Prostate gland (tissue), 2 donors: ENCODE measurements around the gene DIS3L2. TPM values are rescaled to one million over a fixed set of nuclear protein-coding genes. Genes with fewer than 3 reads are reported as not detected.

ENCODE experiments used
- DNase-seq: peaks from one replicate; pipeline ENCODE4 v3.0.0-alpha.2; 2019; ENCODE audit warnings: low spot score
- H3K27ac ChIP-seq, 2 donors: fragments of 200-600 bp; sonication (generic); 2 replicates each; pipeline ENCODE4 v1.5.1; 2017 to 2019
- H3K27me3 ChIP-seq: fragments of 200-600 bp; sonication (generic); replicated peaks from 2 replicates; pipeline ENCODE4 v1.5.1; 2019; ENCODE audit not compliant: insufficient read depth
- H3K36me3 ChIP-seq, 2 donors: fragments of 200-600 bp; sonication (generic); 1 replicate in 1 of 2; 2 replicates in 1 of 2; pipeline versions ENCODE4 v1.5.1 to v1.8.1; 2017 to 2019
- H3K4me1 ChIP-seq: fragments of 200-600 bp; sonication (generic); replicated peaks from 2 replicates; pipeline ENCODE4 v1.5.1; 2019
- H3K4me3 ChIP-seq, 2 donors: fragments of 200-600 bp; sonication (generic); 2 replicates each; pipeline ENCODE4 v1.5.1; 2017 to 2019
- H3K9me3 ChIP-seq: fragments of 200-600 bp; sonication (generic); 2 replicates; pipeline ENCODE4 v1.5.1; 2017
- CTCF ChIP-seq, 4 experiments: fragments of 200-600 bp in 2 of 4; fragments of 450-650 bp in 2 of 4; sonication (generic) in 2 of 4; IDR thresholded peaks; 1 replicate in 3 of 4; 2 replicates in 1 of 4; pipeline ENCODE4 v1.5.1; 2016 to 2019; ENCODE audit warnings: antibody characterized with exemption in 4 of 4, mild to moderate bottlenecking in 2 of 4, moderate library complexity in 2 of 4
- POLR2A ChIP-seq: fragments of 450-650 bp; IDR thresholded peaks from one replicate; pipeline ENCODE4 v1.6.1; 2016; ENCODE audit warnings: antibody characterized with exemption, mild to moderate bottlenecking
- POLR2AphosphoS5 ChIP-seq: sonication (generic); formaldehyde crosslinking; IDR thresholded peaks from one replicate; pipeline ENCODE4 v1.6.1; 2017; ENCODE audit warnings: antibody characterized with exemption
- WGBS: methylation state at CpG from one replicate; pipeline ENCODE4 v1.1.5; 2018; 5-methylcytosine and 5-hydroxymethylcytosine counted together
- intact Hi-C: fragments of 100-400 bp; cut with DNase I; formaldehyde crosslinking; loops from one replicate; pipeline ENCODE4 v1.14.2; 2022
- total RNA-seq, 2 donors: library from RNA; depleted of rRNA; stranded (reverse); fragments of >200 nt; gene quantifications; one replicate each; pipeline ENCODE4 v1.1.0, GENCODE V29; 2016

Gene DIS3L2
- total RNA-seq, 2 donors from 2014 or later = 30.1 to 71.3 TPM

DNA sequence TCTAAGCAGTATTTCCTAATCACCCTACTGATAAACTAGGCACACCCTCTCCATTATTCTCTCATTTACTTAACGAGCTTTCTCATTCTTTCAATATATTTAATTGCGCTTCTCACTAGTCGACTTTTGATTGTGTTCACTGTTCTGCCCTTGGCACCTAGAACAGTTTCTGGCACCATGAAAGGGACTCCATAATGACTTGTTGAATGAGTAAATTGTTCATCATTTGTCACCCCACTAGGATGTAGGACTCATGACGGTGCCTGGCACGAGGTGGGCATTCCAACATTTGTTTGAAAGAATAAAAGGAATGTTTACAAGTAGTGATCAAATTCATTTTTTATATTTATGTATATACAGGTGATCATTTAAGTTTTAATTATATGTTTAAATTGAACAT, 123.7 kb downstream of the DIS3L2 start:
- Histone ChIP-seq H3K36me3 (no peaks in the 10 kb centered on the region), H3K27ac (no peak overlapping the region), H3K9me3 (no peaks in the 10 kb centered on the region), H3K27me3 (no peaks in the 10 kb centered on the region), H3K4me1 (no peaks in the 10 kb centered on the region), H3K4me3 (no peak overlapping the region)
- no peak for TF ChIP-seq CTCF (IDR thresholded peaks at IDR 0.05)
- no peak for TF ChIP-seq POLR2A
- 47% methylated on average over 5 of the region's 5 CpGs for WGBS
- DNase-seq = no peak
- intact Hi-C loops = no loop called here

GRCh38 chr2:232085826-232086425, 124.4 kb downstream of the DIS3L2 start:
- 95% methylated on average over 16 of the region's 16 CpGs for WGBS
- no peaks in the 10 kb centered on the region for H3K9me3 ChIP-seq
- H3K36me3 ChIP-seq = no peaks in the 10 kb centered on the region
- intact Hi-C loops = no loop called here
- H3K27ac ChIP-seq = no peak overlapping the region
- H3K4me3 ChIP-seq = no peak overlapping the region
- no peaks in the 10 kb centered on the region for H3K27me3 ChIP-seq
- no peak for TF ChIP-seq POLR2A
- no peak for TF ChIP-seq POLR2AphosphoS5
- TF ChIP-seq CTCF (IDR thresholded peaks at IDR 0.05) = no peak
- no peaks in the 10 kb centered on the region for H3K4me1 ChIP-seq
- no peak for DNase-seq

DNA sequence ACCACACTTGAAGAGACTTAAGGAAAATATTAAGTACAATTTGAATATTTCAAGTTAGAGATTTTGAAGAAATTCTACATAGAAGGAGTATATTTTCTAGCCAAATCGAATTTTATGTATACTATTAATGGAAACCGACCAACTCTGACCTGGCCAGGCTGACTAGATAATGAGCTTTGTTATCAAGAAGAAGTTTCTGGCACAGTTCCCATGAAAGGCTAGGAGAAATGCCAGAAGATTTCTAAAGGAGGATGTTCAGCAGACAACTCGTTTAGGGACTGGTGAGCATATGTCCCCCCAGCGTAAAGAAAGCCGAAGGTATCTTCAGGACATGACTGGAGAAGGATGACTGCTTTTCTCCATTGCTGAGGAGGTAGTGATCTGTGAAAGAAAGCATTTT, 127.3 kb downstream of the DIS3L2 start:
- Histone ChIP-seq H3K4me1 (no peaks in the 10 kb centered on the region), H3K27me3 (no peaks in the 10 kb centered on the region), H3K36me3 (no peaks in the 10 kb centered on the region), H3K4me3 (no peak overlapping the region), H3K27ac (no peak overlapping the region), H3K9me3 (no peaks in the 10 kb centered on the region)
- DNase-seq = no peak
- intact Hi-C loops = no loop called here
- 65% methylated on average over 5 of the region's 5 CpGs for WGBS
- TF ChIP-seq POLR2AphosphoS5 (no peak), CTCF (IDR thresholded peaks at IDR 0.05) (no peak), POLR2A (no peak)

- no peak for TF ChIP-seq POLR2A
- no peaks in the 10 kb centered on the region for H3K9me3 ChIP-seq
- no peak overlapping the region for H3K4me3 ChIP-seq
- WGBS = 98% methylated on average over 3 of the region's 3 CpGs
- no peaks in the 10 kb centered on the region for H3K27me3 ChIP-seq
- no peaks in the 10 kb centered on the region for H3K36me3 ChIP-seq
- intact Hi-C loops = no loop called here
- H3K27ac ChIP-seq = no peak overlapping the region
- H3K4me1 ChIP-seq = no peaks in the 10 kb centered on the region
- DNase-seq = no peak
Observed at GRCh38 chr2:232094201-232094600, 132.7 kb downstream of the DIS3L2 start.

GRCh38 chr2:232094883-232095282, 133.4 kb downstream of the DIS3L2 start:
- Histone ChIP-seq H3K27me3 (no peaks in the 10 kb centered on the region), H3K4me3 (no peak overlapping the region), H3K4me1 (no peaks in the 10 kb centered on the region), H3K9me3 (no peaks in the 10 kb centered on the region), H3K27ac (no peak overlapping the region), H3K36me3 (no peaks in the 10 kb centered on the region)
- DNase-seq = no peak
- intact Hi-C loops = no loop called here
- TF ChIP-seq CTCF (IDR thresholded peaks at IDR 0.05) (no peak), POLR2AphosphoS5 (no peak), POLR2A (no peak)
